Transverse colon (tissue), 3 donors: ENCODE results near the gene TDP2.

Source experiments
- CTCF ChIP-seq, 5 experiments: fragments of 200-600 bp in 3 of 5; fragments of 450-650 bp in 2 of 5; sonication (generic) in 3 of 5; IDR thresholded peaks; 1 replicate in 2 of 5; 2 replicates in 3 of 5; pipeline ENCODE4 v1.5.1; 2016 to 2017; ENCODE audit warnings: antibody characterized with exemption in 5 of 5, inconsistent platforms in 3 of 5, mild to moderate bottlenecking in 2 of 5, moderate library complexity in 1 of 5
- POLR2A ChIP-seq: fragments of 450-650 bp; IDR thresholded peaks from one replicate; pipeline ENCODE4 v1.6.1; 2016; ENCODE audit warnings: antibody characterized with exemption, mild to moderate bottlenecking, moderate library complexity

- TF ChIP-seq CTCF (IDR thresholded peaks at IDR 0.05) (no peak), POLR2A (no peak)
These were observed 30.0 kb downstream of the TDP2 start for GRCh38 chr6:24636681-24637080.
